Femur (tissue), 1 donor: ENCODE data around the gene PKD1L1.
A peak's percentile ranks its signal among the peaks of the same experiment; 100 is the strongest.
"Not testable (repeated sequence)": the region's sequence is repeated elsewhere in the genome, so short reads cannot be mapped to it uniquely, and the experiment has no call there.

Source experiments
- DNase-seq: peaks from one replicate; pipeline ENCODE4 v3.0.0-alpha.2; 2017

The PKD1L1 gene

DNA sequence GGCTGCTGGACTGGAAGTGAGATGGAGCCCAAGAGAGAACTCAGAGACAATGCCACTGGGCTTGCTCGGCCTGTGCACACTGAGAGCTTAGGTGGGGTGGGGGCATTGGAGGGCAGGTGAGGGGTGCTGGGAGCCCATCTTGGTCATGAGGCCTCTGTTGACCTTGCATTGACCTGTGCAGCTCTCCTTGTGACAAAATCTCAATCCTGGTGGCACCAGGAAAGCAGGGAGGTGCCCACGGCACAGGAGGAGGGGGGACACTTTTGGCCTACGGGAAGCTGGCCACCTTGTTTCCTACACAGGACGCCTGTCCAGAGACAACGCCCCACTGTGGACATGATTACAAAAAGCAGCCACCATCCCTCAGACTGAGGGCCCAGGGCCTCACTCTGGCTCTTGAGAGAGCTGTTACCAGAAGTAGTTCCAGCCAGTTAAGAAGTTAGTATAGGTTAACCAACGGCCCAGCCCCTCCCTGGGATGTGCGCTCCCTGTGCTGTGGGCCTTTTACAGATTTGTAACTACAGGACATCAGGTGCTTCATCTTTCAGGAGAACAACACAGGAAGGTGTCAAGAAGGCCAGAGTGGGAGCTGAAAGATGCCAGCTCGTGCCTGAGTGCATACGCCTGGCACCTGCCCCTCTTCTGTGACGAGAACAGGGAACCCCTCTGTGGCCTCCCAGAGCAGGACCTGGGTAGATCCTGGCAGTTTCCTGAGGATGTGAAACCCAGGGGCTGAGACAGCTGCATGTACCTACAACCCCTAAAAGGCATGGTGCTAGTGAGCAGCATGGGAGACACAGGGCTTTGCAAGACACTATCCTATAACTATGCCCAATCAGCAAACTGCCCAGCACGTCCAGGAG is 10.3 kb downstream of the PKD1L1 start:
- no peak for DNase-seq

DNA sequence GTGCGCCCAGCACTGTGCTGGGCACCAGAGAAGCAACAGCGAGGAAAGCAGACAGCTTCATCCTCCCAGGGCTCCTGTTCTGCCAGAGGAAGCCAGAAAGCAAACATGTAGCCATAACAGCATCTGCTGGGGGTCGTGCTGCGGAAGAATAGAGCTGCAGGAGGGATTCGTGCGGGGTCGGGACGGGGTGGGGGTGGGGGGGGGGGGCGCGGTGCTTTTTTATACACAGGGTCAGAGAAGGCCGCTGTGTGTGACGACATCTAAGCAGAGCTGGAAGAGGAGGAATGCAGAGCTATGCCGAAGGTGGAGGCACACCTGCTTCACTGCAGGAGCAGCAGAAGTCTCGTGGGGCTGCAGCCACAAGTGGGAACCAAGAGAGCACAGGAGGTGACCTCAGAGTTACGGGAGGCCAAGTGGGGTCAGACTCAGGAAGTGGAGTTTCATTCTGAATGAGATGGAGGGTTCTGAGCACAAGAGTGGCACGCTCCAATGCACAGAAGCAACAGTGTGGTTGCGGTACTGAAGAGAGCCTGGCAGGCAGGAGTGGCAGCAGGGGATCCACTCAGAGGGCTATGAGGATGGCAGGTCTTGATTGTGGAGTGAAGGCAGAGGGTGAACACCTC is 11.1 kb downstream of the PKD1L1 start:
- DNase-seq = no peak

GRCh38 chr7:47936323-47936722 is 11.9 kb downstream of the PKD1L1 start:
- no peak for DNase-seq

DNA sequence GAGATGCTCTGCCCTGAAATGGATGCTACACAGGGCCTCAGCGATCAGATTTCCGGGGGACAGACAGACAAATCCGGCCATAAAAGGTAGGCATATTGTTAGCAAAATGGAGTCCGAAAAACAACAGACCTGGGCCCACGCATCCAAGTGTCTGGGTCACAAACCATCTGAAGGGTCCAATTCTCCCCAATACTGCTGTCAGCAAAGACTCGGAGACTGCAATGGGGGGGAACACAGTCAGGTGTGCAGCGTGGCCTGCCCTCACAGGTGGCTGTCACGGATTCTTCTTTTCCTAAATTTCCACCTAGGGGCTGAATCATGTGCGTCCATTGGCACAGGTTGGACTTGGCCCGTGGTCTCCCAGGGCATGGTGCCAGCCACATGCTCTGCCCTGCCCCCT is 12.9 kb downstream of the PKD1L1 start:
- no peak for DNase-seq

DNA sequence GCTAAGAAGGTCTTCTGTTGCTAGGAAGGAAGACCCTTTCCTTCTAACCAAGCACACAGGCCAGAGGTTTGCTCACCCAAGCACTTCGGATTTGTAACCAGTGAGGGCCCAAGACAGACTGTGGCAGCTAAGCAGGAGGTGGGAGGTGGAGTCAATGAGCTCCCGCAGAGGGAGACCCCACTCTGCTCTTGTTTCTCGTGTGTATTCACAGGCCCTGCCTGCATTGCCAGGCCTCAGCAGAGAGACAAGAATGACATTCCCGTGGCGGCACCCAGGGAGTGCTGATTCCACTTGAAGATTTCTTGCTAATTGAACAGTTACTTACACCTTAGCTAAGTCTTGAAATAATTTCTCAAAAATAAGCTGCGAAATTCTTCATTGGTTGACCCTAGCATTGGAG is 13.4 kb downstream of the PKD1L1 start:
- no peak for DNase-seq

- DNase-seq = no peak
These were observed 15.1 kb downstream of the PKD1L1 start for GRCh38 chr7:47933215-47933614.

DNA sequence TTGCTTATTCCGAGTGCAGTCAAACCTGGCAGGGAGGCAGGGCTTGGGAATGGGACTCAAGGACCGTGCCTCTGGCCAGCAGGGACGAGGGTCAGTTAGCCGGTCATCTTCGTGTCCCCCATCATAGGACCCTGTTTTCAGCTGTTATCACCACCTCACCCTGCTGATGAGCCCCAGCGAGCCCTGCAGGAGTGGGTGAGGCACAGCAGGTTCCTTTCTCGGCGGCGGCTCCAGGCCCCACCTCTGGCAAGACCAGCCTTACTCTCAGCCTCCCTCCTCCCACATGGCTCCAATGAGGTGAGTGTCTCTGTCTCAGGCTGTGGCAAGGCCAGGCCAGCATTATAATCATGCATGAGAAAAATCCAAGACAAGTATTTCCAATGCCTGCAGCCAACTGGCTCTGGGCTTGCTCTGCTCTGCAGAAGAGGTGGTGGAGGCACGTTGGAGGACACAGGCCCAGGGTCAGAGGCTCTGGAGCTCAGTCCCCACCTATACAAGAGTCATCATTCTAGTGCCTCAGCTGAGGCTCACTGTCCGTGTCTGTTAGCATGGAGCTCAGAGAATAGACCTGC is 15.7 kb downstream of the PKD1L1 start:
- DNase-seq = peak; percentile 56

DNA sequence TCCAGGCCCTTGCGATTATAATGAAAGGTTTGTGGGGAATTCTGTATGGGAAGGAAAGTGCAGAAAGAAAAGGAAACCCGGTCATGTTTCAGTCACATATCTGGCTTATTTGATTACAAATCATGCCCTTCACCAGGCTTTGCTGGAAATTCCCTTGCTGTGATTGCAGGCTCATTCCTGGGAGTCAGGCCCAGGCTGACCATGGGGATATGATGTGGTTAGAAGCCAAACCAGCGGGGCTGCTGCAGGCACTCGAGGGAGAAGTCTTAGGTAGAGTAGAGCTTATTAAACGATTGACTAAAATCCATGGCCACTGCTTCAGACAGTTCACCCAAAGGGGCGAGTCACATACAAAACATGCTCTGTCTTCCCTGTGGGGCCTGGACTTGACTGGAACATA is 16.2 kb downstream of the PKD1L1 start:
- DNase-seq = peak; percentile 58

DNA sequence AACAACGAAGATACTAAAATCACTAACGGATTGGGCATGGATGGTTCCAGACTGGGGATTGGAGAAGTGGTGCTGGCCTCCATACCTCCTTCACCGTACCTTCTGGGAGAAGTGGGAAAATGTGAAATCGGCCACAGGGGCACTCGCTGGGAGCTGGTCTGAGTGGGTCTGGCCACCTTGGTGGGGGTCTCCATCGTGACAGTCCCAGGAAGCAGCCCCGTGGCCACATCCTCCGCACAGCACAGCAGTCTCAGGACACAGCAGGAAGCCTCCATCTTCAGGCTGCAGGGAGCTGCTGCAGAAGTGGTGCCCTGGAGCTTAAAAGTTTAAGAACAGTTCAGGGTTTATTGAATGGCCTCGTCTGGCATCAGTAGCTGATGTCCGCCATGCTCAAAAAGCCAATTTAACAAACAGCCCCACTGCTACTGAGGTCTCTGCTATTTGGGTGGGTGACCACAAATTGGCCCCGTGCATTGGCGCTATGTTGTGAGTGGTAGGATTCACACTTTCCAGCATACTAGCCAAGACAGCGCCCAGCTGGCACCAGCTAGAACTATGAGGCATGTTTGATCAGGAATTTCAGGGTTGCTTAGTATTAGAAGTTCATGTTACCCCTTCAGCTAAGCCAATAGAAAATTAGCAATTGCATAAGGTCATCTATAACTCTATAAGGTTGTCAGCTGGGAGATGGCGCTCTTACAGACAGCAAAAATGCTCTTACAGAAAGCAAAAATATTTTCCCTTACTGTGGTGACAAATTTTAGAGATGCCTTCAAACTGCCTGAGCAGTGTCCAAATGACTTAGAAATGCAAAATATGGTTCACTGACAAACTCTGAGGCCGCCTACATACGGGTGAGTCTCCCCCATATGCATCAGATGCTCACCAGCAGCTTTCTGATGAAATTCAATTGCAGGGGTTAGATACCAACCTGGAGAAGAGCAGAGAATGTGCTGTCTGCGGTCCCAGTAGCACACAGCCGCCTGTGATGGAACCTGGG is 17.0 kb downstream of the PKD1L1 start:
- peak; percentile 78 for DNase-seq

- DNase-seq = no peak
These were observed 24.0 kb downstream of the PKD1L1 start for GRCh38 chr7:47924266-47924665.

DNA sequence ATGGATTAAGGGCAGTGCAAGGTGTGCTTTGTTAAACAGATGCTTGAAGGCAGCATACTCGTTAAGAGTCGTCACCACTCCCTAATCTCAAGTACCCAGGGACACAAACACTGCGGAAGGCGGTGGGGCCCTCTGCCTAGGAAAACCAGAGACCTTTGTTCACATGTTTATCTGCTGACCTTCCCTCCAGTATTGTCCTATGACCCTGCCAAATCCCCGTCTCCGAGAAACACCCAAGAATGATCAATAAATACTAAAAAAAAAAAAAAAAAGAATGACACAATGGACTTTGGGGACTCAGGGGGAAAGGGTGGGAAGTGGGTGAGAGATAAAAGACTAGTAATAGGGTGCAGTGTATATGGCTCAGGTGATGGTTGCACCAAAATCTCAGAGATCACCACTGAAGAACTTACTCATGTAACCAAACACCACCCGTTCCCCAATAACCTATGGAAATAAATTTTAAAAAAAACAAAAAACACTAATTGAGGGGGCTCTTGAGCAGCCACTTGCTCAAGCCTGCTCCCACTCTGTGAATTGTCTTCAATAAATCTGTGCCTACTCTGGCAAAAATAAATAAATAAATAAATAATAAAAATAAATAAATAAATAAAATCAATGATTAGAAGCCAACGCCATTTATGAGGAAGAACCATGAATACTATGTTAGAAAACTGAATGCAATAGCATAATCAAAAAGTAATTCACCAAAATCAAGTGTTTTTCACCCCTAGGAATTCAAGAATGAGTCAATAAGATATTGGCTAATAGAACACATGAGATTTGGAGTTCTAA is 25.0 kb downstream of the PKD1L1 start:
- not testable (repeated sequence) for DNase-seq

GRCh38 chr7:47916514-47916913 is 31.8 kb downstream of the PKD1L1 start:
- not testable (repeated sequence) for DNase-seq

GRCh38 chr7:47915616-47915976 is 32.7 kb downstream of the PKD1L1 start:
- DNase-seq = no peak

DNA sequence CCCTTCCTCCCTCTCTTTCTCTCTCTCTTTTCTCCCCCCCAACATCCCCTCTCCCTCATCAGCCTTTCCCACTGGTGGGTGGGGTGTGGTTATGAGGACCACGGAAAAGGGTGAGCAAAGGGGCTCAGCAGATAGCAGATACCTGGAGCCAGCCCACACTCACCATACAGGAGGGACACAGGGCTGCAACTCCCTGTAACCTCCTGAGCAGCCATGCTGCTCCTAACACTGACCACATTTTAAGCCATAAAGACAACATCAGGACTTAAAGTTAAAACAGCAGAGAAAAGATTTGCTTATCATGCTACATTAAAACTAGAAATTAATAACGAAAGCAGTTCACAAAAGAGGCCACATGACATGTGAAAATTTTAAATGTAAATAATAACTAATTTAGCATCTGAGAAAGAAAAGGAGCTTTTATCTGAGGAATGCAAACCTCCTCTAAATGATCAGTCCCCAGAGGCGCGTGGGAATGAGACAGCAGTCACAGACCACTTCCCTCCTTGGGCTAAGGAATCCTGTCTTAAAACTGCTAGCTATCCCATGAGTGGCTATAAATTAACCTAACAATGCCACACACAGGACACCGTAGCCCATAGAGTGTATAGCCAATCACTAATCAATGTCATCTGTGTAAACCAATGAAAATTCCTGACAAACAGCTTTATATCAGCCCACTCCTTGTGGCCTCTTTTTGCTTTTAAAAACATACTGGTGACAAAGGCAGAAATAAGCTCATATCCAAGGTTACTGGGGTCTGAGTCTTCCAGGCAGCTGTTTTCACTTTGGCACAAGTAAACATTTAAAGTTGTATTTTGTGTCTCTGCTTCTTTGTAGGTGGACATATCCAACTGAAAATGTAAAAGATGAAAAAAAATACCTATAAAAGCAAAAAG is 33.3 kb downstream of the PKD1L1 start:
- no peak for DNase-seq

DNA sequence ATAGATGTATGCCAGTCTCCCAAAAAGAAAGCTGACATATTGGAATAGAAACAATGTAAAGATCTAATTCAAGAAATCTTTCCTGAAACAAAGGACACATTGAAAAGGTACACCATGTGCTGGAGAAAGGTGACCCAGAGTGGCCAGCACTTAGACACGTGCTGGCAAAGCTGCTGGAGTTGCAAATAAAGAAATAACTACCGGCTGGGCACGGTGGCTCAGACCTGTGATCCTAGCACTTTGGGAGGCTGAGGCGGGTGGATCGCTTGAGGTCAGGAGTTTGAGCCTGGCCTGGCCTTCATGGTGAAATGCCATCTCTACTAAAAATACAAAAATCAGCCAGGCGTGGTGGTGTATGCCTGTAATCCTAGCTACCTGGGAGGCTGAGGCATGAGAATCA is 35.9 kb downstream of the PKD1L1 start:
- no peak for DNase-seq

DNA sequence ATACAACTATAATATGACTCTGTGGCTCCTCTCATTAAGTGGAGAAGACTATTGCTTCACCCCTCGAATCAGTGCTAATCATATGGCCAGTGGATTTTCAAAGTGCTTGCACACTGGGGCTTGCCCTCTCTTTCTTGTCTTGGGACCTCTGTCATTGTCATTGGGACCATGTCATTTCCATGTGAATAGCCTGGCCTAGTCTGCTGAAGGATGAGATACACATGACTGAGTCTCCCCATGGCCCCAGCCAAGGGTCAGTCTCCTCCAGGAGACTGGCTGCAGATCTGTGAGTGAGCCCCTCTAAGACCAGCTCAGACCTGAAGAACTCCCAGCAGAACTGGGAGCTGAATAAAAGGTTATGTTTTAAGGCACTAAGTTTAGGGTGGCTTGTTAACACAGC is 39.5 kb downstream of the PKD1L1 start:
- DNase-seq = no peak

GRCh38 chr7:47907981-47908616 is 40.2 kb downstream of the PKD1L1 start:
- DNase-seq = no peak

DNA sequence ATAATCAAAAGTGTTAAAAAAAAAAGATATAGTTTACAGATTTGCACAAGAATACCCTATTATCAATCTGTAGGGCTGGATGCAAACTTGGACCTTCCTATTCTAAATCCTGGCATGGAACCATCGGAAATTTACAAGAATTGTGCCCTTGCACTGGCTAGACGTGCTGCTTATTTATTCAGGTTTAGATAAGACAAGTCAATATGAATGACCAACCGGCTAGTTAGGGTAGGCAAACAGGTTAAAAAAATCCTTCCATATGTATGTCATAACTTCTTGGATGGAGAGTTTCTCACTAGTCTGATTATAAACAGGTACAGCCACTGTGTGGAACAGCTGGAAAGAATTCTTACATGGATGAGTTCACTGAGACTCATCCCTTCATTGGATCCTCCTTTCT is 41.4 kb downstream of the PKD1L1 start:
- no peak for DNase-seq

GRCh38 chr7:47905076-47905920 is 43.0 kb downstream of the PKD1L1 start:
- DNase-seq = no peak

DNA sequence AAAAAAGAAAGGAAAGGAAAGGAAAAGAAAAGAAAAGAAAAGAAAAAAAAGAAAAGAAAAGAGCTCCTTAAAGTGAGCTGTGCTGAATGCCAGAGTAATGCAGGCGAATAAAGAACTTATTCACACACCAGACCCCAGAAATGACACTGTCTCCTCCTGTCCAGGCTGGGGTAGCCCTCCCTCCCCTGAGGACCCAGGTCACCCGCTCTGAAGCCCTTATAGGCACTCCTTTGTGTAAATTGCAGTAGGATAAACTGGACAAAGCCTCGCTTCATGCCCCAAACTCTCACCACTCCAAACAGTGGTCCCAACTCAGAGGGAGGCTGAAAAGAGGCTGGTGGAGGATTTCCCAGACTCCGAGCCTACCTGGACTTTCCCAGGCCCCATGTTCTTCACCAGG is 46.3 kb downstream of the PKD1L1 start:
- DNase-seq = no peak
